SJSA1 (cell line): ENCODE data around the gene ITGB7. TPM values are rescaled to one million over a fixed set of nuclear protein-coding genes. Genes with fewer than 3 reads are reported as not detected.
"Not testable (repeated sequence)": the region's sequence is repeated elsewhere in the genome, so short reads cannot be mapped to it uniquely, and the experiment has no call there.

Experiments used
- DNase-seq, 2 experiments: peaks; one replicate each; pipeline ENCODE4 v3.0.0-alpha.2; 2015 to 2020; ENCODE audit warnings: low spot score in 2 of 2, low read depth in 1 of 2
- H3K27ac ChIP-seq: fragments of 250-450 bp; sonication (Bioruptor Pico); 2 replicates; pipeline ENCODE4 v1.5.1; 2020; ENCODE audit warnings: mild to moderate bottlenecking, moderate library complexity
- H3K27me3 ChIP-seq: fragments of 250-450 bp; sonication (Bioruptor Pico); replicated peaks from 2 replicates; pipeline ENCODE4 v1.5.1; 2020; ENCODE audit warnings: mild to moderate bottlenecking, moderate library complexity
- H3K36me3 ChIP-seq: fragments of 250-450 bp; sonication (Bioruptor Pico); 2 replicates; pipeline ENCODE4 v1.5.1; 2020; ENCODE audit warnings: mild to moderate bottlenecking
- H3K4me1 ChIP-seq: fragments of 250-450 bp; sonication (Bioruptor Pico); replicated peaks from 2 replicates; pipeline ENCODE4 v1.6.1; 2021; ENCODE audit warnings: mild to moderate bottlenecking
- H3K4me3 ChIP-seq: fragments of 250-450 bp; sonication (Bioruptor Pico); 2 replicates; pipeline ENCODE4 v1.5.1; 2020; ENCODE audit warnings: mild to moderate bottlenecking
- H3K9me3 ChIP-seq: fragments of 250-450 bp; sonication (Bioruptor Pico); replicated peaks from 2 replicates; pipeline ENCODE4 v1.5.1; 2020; ENCODE audit warnings: mild to moderate bottlenecking
- total RNA-seq: library from RNA; depleted of rRNA; stranded (reverse); fragments of >200 nt; shearing (Covaris generic); gene quantifications from 2 replicates; pipeline ENCODE4 v1.2.3, GENCODE V29; 2014

Gene ITGB7
- total RNA-seq, 1 experiment from 2014 or later, result 0.45 TPM

DNA sequence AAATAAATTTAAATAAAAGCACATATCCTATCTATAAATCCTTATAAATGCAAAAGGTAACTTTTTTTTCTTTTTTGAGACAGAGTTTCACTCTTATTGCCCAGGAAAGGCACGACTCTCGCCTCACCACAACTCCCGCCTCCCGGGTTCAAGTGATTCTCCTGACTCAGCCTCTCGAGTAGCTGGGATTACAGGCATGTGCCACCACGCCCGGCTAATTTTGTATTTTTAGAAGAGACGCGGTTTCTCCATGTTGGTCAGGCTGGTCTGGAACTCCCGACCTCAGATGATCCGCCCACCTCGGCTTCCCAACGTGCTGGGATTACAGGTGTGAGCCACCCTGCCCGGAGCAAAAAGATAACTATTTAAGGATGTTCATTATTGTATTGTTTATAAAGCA, 28.2 kb downstream of the ITGB7 start:
- DNase-seq, H3K27ac ChIP-seq, H3K27me3 ChIP-seq, H3K4me3 ChIP-seq, H3K9me3 ChIP-seq: not testable (repeated sequence)
- H3K36me3 ChIP-seq, result peaks cover 21% of the 10 kb centered on the region
- H3K4me1 ChIP-seq, result peaks cover 17% of the 10 kb centered on the region

DNA sequence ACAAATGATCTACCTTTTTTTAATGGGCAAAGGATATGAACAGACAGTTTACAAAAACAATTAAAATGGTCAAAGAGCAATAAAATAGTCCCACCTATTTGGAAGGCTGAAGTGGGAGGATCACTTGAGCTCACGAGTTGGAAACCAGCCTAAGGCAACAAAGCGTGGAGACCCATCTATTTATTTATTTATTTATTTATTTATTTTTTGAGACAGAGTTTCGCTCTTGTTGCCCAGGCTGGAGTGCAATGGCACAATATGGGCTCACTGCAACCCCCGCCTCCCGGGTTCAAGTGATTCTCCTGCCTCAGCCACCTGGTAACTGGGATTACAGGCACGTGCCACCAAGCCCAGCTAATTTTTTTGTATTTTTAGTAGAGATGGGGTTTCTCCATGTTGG, 29.6 kb downstream of the ITGB7 start:
- H3K4me3 ChIP-seq, H3K27me3 ChIP-seq, H3K27ac ChIP-seq, H3K36me3 ChIP-seq, DNase-seq, H3K9me3 ChIP-seq: not testable (repeated sequence)
- H3K4me1 ChIP-seq, result peaks cover 17% of the 10 kb centered on the region

DNA sequence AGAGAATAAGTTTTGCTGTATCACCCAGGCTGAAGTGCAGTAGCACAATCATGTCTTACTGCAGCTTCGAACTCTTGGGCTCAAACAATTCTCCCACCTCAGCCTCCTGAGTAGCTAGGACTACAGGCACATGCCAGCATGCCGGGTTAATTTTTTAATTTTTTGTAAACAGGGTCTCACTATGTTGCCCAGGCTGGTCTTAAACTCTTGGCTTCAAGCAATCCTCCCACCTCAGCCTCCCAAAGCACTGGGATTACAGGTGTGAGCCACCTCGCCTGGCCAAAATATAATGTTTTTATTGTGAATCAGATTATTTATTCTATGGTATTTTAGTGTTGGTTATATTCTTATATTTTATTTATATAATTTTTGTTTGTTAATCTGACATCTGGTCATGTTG, 30.3 kb downstream of the ITGB7 start:
- Histone ChIP-seq H3K36me3 (peaks cover under 1% of the 10 kb centered on the region), H3K27ac (no peak overlapping the region), H3K9me3 (no peaks in the 10 kb centered on the region), H3K4me1 (peaks cover 11% of the 10 kb centered on the region), H3K4me3 (no peak overlapping the region), H3K27me3 (no peaks in the 10 kb centered on the region)
- no peak for DNase-seq

DNA sequence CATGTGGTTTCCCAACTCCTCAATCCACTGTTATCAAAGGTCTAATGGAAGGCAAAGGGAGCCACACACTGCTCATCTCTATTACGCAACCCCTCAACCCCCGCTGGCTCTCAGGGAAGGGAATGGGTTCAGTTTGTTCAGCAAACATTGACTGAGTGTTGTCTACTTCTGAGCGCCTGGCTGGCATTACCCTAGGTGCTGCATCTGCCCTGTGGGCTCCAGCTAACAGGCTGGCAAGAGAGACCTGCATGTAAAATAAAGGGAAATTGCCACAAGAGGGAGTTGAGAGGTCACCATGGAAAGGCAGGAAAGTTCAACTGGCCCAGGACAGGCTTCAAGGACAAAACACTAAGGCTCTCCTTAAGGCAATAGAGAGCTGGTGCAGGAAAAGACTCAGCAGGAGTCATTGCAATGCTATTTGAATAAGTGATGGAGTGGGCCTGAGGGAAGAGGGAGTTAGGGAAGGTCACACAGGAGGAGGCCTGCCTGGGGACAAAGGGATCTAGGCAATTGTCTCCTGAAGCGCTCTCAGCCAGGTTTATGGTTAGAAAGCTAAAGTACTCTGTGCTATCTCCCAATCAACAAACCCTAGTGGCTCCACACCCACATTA, 32.1 kb downstream of the ITGB7 start:
- H3K9me3 ChIP-seq, result no peaks in the 10 kb centered on the region
- no peaks in the 10 kb centered on the region for H3K27me3 ChIP-seq
- no peak overlapping the region for H3K4me3 ChIP-seq
- no peaks in the 10 kb centered on the region for H3K36me3 ChIP-seq
- no peak for DNase-seq
- H3K27ac ChIP-seq, result no peak overlapping the region
- peaks cover 7% of the 10 kb centered on the region for H3K4me1 ChIP-seq

DNA sequence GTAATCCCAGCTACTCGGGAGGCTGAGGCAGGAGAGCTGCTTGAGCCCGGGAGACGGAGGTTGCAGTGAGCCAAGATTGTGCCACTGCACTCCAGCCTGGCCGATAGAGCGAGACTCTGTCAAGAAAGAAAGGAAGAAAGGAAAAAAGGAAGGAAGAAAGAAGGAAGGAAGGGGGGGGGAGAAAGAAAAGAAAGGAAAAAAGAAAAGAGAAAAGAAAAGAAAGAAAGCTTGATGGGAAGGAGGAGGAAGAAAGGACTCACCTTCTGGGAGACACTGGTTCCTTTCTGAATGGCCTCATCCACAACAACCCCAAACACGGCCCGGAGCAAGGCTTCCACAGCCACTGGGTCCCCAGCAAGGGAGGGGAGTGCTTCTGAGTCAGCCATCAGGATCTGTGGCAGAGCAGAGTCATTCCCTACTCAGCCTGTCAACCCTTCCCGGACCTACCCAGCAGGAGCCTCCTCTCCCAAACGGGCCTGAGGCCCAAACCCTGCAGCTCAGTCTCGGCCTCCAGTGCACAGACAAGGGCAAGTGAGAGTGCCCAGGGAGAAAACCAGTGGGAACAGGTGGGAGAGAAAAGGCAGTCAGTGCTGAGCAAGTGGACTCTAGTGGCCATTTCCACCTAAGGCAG, 33.9 kb downstream of the ITGB7 start:
- no peak overlapping the region for H3K4me3 ChIP-seq
- H3K4me1 ChIP-seq, result 0 out of 2 replicates have a peak, but pooled peaks cover 3% of the 10 kb centered on the region
- DNase-seq, result no peak
- H3K27ac ChIP-seq, result no peak overlapping the region
- H3K27me3 ChIP-seq, result no peaks in the 10 kb centered on the region
- H3K36me3 ChIP-seq, result no peaks in the 10 kb centered on the region
- no peaks in the 10 kb centered on the region for H3K9me3 ChIP-seq

DNA sequence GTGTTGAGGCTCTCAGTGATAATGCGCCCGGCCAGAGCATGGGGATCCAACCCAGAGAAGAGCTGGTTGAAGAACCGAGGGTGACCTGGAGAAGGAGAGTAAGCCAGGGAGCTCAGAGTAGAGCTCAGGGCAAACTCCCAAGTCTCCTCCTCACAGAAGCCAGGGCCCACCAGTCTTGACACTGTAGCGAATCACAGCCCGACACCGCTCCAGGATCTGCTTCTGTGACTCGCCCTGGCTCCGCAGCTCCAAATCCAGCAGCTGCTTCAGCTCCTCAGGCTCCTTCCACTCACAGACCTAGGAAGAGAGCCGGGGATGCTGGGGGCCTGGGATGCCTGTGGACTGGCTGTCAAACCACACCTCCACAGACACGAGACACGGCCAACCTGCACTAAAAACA, 34.7 kb downstream of the ITGB7 start:
- no peak for DNase-seq
- H3K27me3 ChIP-seq, result no peaks in the 10 kb centered on the region
- H3K4me1 ChIP-seq, result 0 out of 2 replicates have a peak, but pooled peaks cover 3% of the 10 kb centered on the region
- H3K4me3 ChIP-seq, result no peak overlapping the region
- H3K9me3 ChIP-seq, result no peaks in the 10 kb centered on the region
- no peak overlapping the region for H3K27ac ChIP-seq
- H3K36me3 ChIP-seq, result no peaks in the 10 kb centered on the region

DNA sequence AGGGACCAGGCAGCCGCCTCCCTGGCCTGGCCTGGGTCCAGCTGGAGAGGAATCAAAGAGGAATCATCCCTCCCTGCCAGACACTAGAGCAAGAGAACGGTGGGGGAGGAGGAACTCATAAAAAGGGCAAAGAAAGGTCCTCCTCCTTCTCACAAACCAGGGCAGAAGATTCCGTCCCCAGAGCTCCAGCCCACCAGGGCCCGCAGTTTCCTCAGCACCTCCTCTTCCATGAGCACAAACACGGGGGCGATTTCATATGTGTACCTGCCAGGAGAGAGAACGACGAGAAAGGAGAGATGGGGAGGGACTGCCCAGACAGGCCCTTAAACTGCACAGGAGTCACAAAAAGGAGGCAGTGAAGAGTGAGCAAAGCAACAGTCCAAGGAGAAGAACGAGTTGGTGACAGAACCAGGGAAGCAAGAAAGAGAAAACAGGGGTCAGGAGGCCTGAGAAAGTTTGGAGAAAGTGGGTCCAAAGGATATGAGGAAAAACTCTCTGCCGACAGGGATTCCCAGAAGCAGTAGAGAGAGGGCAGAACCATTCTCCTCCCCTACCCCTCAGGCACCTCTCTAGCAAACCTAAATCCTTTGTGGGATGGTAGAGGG, 35.2 kb downstream of the ITGB7 start:
- no peaks in the 10 kb centered on the region for H3K36me3 ChIP-seq
- H3K27me3 ChIP-seq, result no peaks in the 10 kb centered on the region
- H3K9me3 ChIP-seq, result no peaks in the 10 kb centered on the region
- peaks cover 4% of the 10 kb centered on the region; the same call in 1 of the 2 replicates for H3K4me1 ChIP-seq
- H3K27ac ChIP-seq, result no peak overlapping the region
- H3K4me3 ChIP-seq, result no peak overlapping the region
- no peak for DNase-seq

DNA sequence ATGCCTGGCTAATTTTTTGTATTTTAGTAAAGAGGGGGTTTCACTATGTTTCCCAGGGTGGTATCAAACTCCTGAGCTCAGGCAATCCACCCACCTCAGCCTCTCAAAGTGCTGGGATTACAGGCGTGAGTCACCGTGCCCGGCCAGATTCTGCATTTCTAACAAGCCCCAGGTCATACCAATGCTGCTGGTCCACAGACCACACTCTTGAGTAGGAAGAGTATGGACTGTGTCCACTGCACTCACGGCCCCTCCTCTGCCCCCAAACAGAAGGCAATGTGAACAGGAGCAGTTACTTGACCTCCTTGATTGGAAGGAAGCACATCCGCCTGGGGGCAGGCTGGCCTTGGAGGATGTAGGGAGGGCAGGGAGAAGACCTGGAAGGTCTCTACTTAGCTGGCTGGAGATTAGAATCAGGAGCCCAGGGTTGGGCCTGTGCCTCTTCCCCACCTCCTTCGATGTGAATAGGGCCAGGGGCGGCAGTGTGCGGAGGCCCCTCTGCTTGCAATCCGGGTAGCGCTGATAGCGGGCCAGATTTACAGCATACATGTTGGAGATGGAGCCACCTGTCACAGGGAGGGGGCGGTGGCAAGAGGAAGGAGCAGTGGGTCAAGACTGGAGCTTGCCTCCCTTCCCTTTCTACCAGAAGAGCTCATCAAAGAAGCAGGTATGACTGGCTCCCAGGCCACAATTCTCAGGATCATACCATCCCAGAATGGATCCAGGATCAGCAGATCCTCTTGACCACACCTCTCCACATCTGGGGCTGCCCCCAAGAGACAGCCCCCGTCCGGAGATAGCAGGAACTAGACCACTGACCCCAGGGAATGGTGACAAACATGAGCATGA, 36.0 kb downstream of the ITGB7 start:
- H3K36me3 ChIP-seq, result no peaks in the 10 kb centered on the region
- H3K4me3 ChIP-seq, result no peak overlapping the region
- no peak for DNase-seq
- no peak overlapping the region for H3K27ac ChIP-seq
- no peaks in the 10 kb centered on the region for H3K27me3 ChIP-seq
- H3K9me3 ChIP-seq, result no peaks in the 10 kb centered on the region
- peaks cover 7% of the 10 kb centered on the region; the same call in 1 of the 2 replicates for H3K4me1 ChIP-seq

DNA sequence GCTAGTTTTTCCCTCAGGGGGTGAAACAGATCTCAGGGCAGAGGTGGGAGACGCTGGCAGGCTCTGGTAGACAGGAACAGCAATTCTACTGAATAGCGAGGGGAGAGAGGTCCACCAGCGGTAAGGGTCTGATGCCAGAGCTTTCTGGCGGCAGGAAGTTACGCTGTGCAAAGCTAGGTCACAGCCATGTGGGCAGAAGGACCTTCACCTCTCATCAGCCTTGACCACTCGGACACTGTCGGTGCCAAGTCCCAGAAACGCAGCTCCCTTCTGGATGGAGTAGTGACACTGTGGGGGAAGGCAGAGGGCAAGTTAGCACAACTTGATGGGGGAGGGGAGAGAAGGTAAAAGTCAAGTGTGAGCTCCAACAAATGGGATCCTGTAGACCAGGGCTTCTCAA, 36.8 kb downstream of the ITGB7 start:
- no peak overlapping the region for H3K27ac ChIP-seq
- no peaks in the 10 kb centered on the region for H3K27me3 ChIP-seq
- H3K9me3 ChIP-seq, result no peaks in the 10 kb centered on the region
- peaks cover 5% of the 10 kb centered on the region; the same call in 1 of the 2 replicates for H3K4me1 ChIP-seq
- no peak overlapping the region for H3K4me3 ChIP-seq
- no peaks in the 10 kb centered on the region for H3K36me3 ChIP-seq
- no peak for DNase-seq

DNA sequence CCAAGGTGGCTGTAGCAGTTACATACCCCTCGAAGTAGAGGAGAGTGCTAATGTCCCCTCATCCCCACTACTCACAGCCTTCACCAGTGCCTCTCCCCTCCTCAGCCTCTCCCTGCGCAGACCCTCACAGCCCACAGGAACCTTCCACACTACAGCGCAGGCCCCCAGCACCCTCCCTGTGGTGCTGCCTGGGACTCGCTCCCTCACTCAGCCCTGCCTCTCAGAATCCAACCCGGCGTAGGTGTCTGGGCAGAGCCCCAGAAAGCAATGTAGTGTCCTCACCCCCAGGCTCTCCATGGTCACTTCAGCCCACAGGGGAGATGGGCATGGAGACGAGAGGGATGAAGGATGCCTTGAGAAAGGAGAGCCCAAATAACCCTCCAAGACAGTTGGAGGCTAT, 37.4 kb downstream of the ITGB7 start:
- DNase-seq, result no peak
- H3K27me3 ChIP-seq, result no peaks in the 10 kb centered on the region
- no peaks in the 10 kb centered on the region for H3K36me3 ChIP-seq
- H3K27ac ChIP-seq, result no peak overlapping the region
- H3K4me3 ChIP-seq, result no peak overlapping the region
- H3K9me3 ChIP-seq, result no peaks in the 10 kb centered on the region
- H3K4me1 ChIP-seq, result peaks cover 3% of the 10 kb centered on the region; the same call in 1 of the 2 replicates

DNA sequence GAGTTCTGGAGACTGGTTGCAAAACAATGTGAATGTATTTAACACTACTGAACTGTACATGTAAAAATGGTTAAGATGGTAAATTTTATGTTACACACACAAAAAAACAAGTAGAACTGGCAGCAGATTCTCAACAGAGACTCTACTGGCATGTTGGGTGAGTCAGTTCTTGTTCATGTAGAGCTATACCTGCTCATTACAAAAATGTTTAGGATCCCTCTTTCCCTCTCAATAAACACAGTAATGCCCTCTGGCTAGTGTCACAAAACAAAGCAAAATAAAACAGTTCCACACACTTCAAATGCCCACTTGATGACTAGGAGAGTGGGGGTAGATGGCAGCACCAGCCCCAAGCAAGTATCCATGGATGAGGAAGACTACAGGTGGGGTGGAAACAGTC, 40.2 kb downstream of the ITGB7 start:
- no peak overlapping the region for H3K4me3 ChIP-seq
- no peaks in the 10 kb centered on the region for H3K27me3 ChIP-seq
- peaks cover 3% of the 10 kb centered on the region; the same call in 1 of the 2 replicates for H3K4me1 ChIP-seq
- H3K27ac ChIP-seq, result no peak overlapping the region
- H3K36me3 ChIP-seq, result no peaks in the 10 kb centered on the region
- DNase-seq, result no peak
- H3K9me3 ChIP-seq, result no peaks in the 10 kb centered on the region

DNA sequence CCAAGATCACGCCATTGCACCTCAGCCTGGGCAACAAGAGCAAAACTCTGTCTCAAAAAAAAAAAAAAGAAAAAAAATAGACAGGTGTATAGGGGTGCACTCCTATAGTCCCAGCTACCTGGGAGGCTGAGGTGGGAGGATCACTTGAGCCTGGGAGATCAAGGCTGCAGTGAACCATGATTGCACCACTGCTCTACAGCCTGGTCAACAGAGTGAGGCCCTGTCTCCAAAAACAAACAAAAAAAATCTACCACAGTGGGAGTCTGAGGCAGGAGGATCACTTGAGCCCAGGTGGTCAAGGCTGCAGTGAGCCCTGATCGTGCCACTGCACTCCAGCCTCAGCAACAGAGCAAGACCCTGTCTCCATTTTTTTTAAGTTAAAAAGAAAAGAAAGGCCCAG, 44.0 kb downstream of the ITGB7 start:
- not testable (repeated sequence) for H3K4me3 ChIP-seq, H3K27ac ChIP-seq, DNase-seq, H3K27me3 ChIP-seq, H3K4me1 ChIP-seq, H3K9me3 ChIP-seq, H3K36me3 ChIP-seq

DNA sequence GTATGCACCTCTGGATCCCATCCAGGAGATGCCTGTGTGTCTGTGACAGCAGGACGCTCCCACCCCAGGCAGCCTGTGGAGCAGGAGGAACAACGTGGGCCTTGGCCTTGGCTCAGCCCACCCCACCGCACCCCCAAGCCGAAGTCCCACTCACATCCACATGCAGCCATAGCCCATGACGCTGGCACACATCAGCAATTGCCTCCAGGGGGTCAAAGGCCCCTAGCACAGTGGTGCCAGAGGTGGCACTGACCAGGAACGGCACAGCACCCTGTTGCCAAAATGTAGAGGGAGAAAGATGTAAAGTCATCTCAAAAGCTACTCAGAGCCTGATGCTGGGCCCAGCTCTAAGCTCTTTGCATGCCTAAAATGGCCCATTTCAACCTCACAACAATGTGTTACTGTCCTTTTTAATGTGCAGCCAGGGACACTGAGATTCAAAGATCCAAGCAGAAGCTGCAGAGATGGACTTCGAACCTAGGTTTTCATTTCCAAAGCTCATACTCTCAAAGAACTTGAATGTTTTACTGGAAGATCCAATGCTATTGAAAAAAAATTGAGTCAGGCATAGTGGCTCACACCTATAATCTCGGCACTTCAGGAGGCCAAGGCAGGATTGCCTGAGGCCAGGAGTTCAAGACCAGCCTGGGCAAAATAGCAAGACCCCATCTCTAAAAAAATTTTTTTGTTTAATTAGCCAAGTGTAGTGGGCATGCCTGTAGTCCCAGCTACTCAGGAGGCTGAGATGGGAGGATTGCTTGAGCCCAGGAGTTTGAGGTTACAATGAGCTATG, 45.7 kb downstream of the ITGB7 start:
- no peaks in the 10 kb centered on the region for H3K9me3 ChIP-seq
- no peak overlapping the region for H3K27ac ChIP-seq
- H3K4me3 ChIP-seq, result no peak overlapping the region
- no peaks in the 10 kb centered on the region for H3K27me3 ChIP-seq
- H3K36me3 ChIP-seq, result no peaks in the 10 kb centered on the region
- H3K4me1 ChIP-seq, result no peaks in the 10 kb centered on the region
- DNase-seq, result no peak
